ENCODE data around the gene IFNE.

Gene IFNE

DNA sequence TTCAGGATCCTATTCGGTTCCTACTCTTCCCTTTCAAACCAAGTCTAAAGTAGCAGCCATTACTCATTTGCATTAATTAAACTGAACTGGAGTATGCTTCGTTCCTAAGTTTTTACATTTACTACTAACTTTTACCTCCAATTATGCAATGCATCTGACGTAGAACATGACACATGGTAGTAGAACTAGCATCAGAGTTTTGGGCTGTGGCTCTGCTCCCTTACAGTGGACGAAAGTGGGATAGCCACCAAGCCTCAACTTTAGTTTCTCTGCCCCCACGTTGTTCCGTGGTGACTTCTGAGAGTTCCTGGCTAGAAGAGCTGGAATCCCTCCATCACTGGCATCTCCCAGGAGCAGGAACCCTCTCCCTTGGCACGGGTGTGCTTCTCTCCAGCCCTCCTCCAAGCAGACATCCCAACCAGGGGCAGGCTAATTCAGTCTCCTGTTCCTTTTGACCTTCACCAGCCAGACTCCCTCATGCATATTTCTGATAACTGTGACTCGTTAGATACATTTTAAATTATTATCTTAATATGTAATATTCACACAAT lies 2.9 kb downstream of the IFNE start:
- no peak for TF ChIP-seq ELF4 (IDR thresholded peaks at IDR 0.05)
- TF ChIP-seq FOXA1 (IDR thresholded peaks at IDR 0.05): no peak
- no peak for TF ChIP-seq SUZ12 (IDR thresholded peaks at IDR 0.05)
- no peak for TF ChIP-seq SP1 (IDR thresholded peaks at IDR 0.05)
- TF ChIP-seq, protein P1, sequence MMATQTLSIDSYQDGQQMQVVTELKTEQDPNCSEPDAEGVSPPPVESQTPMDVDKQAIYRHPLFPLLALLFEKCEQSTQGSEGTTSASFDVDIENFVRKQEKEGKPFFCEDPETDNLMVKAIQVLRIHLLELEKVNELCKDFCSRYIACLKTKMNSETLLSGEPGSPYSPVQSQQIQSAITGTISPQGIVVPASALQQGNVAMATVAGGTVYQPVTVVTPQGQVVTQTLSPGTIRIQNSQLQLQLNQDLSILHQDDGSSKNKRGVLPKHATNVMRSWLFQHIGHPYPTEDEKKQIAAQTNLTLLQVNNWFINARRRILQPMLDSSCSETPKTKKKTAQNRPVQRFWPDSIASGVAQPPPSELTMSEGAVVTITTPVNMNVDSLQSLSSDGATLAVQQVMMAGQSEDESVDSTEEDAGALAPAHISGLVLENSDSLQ (IDR thresholded peaks at IDR 0.05): no peak
- no peak for TF ChIP-seq BHLHE40 (IDR thresholded peaks at IDR 0.05; ENCODE audit: borderline replicate concordance)

DNA sequence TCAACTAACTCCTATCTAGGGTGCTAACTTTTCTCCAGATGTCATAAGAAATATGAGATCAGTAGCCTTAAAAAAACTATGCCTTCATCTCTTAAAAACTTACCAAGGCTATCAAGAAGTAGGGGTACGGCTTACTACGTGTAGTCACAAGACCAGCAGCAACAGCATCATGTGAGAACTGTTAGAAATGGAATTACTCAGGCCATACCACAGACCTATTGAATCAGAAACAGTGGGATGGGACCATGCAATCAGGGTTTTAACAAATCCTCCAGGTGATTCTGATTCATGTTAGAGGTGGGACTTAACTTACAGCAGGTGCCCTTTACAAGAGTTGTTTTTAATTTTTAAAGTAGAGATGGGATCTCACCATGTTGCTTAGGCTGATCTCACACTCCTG lies 4.6 kb downstream of the IFNE start:
- CTCF ChIA-PET: no interaction called here
- no peak for TF ChIP-seq ELF4 (IDR thresholded peaks at IDR 0.05)
- no peak for TF ChIP-seq ZNF384 (IDR thresholded peaks at IDR 0.05)
- TF ChIP-seq FOXA1 (IDR thresholded peaks at IDR 0.05): no peak
- no peak for TF ChIP-seq BHLHE40 (IDR thresholded peaks at IDR 0.05; ENCODE audit: borderline replicate concordance)
- TF ChIP-seq TARDBP (IDR thresholded peaks at IDR 0.05): no peak
- TF ChIP-seq L3MBTL2 (conservative IDR thresholded peaks at IDR 0.05): no peak
- TF ChIP-seq LEF1 (IDR thresholded peaks at IDR 0.05; ENCODE audit: borderline replicate concordance): no peak
- TF ChIP-seq SUZ12 (IDR thresholded peaks at IDR 0.05): no peak
- TF ChIP-seq CTBP1 (IDR thresholded peaks at IDR 0.05; ENCODE audit: borderline replicate concordance): no peak
- TF ChIP-seq FOXK2 (IDR thresholded peaks at IDR 0.05): no peak
- no peak for TF ChIP-seq SP1 (IDR thresholded peaks at IDR 0.05)
- TF ChIP-seq ARNT (IDR thresholded peaks at IDR 0.05): no peak
- no peak for TF ChIP-seq NFRKB (IDR thresholded peaks at IDR 0.05)
- no peak for TF ChIP-seq HDGF (IDR thresholded peaks at IDR 0.05; ENCODE audit: borderline replicate concordance)
- TF ChIP-seq, protein P1 (IDR thresholded peaks at IDR 0.05): no peak
- TF ChIP-seq FOXM1 (IDR thresholded peaks at IDR 0.05; ENCODE audit: borderline replicate concordance): no peak
- POLR2A ChIA-PET: no interaction called here
- DNase-seq (ENCODE audit: extremely low spot score): no peak

More for the DNA sequence above, 2.9 kb downstream of the IFNE start:
- CTCF ChIA-PET: no interaction called here
- DNase-seq (ENCODE audit: extremely low spot score): no peak
- POLR2A ChIA-PET: no interaction called here

DNA sequence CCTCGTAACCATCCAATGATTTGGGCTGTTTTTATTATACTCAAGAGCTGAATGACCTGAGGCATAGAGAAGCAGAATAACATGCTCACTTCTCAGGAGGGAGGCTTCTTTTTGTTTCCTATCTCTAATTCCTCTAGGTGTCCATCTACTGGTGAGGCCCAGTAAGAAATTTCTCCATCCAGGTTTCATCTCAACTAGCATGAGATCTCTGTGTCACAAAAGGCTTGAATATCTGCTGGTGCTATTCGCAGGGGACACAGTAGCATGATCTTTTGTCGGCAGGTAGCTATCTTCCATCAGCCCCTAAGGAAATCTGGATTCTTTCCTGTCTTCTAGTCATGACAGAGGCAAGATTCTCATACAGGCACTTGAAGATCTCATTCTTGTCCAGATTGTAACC lies 8.9 kb downstream of the IFNE start:
- TF ChIP-seq ELF4 (IDR thresholded peaks at IDR 0.05) (no peak), FOXA1 (IDR thresholded peaks at IDR 0.05) (no peak), SP1 (IDR thresholded peaks at IDR 0.05) (no peak), ARNT (IDR thresholded peaks at IDR 0.05) (no peak), BHLHE40 (IDR thresholded peaks at IDR 0.05; ENCODE audit: borderline replicate concordance) (no peak), CTBP1 (IDR thresholded peaks at IDR 0.05; ENCODE audit: borderline replicate concordance) (no peak), HDGF (IDR thresholded peaks at IDR 0.05; ENCODE audit: borderline replicate concordance) (no peak), FOXK2 (IDR thresholded peaks at IDR 0.05) (no peak), TARDBP (IDR thresholded peaks at IDR 0.05) (no peak), ZNF384 (IDR thresholded peaks at IDR 0.05) (no peak), NFRKB (IDR thresholded peaks at IDR 0.05) (no peak), FOXM1 (IDR thresholded peaks at IDR 0.05; ENCODE audit: borderline replicate concordance) (no peak), L3MBTL2 (conservative IDR thresholded peaks at IDR 0.05) (no peak), LEF1 (IDR thresholded peaks at IDR 0.05; ENCODE audit: borderline replicate concordance) (no peak), SUZ12 (IDR thresholded peaks at IDR 0.05) (no peak)
- TF ChIP-seq, protein P1 (IDR thresholded peaks at IDR 0.05): no peak
- DNase-seq (ENCODE audit: extremely low spot score): no peak
- ChIA-PET POLR2A (no interaction called here), CTCF (no interaction called here)

DNA sequence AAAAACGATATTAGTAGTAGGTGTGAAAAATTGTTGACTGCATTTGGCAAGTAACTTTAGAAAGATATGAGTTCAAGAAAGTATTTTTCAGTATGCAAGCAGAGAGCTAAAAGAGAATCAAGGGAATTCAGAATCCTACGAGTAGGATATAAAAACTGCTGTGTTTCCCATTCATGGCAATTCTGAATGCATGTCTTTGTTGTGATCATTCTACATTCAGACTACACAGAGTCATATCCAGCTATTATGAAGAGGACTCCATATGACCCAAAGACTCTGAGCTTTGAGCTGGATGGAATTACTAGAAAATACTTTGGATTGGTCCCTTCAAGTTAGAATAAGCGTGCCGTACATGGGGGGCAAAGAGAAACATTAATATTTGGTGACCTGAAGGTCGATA lies 12.0 kb downstream of the IFNE start:
- no peak for TF ChIP-seq SUZ12 (IDR thresholded peaks at IDR 0.05)
- TF ChIP-seq FOXA1 (IDR thresholded peaks at IDR 0.05): no peak
- no peak for TF ChIP-seq CTBP1 (IDR thresholded peaks at IDR 0.05; ENCODE audit: borderline replicate concordance)
- TF ChIP-seq ELF4 (IDR thresholded peaks at IDR 0.05): no peak
- no peak for TF ChIP-seq FOXK2 (IDR thresholded peaks at IDR 0.05)
- no peak for TF ChIP-seq L3MBTL2 (conservative IDR thresholded peaks at IDR 0.05)
- TF ChIP-seq SP1 (IDR thresholded peaks at IDR 0.05): no peak
- no peak for TF ChIP-seq BHLHE40 (IDR thresholded peaks at IDR 0.05; ENCODE audit: borderline replicate concordance)
- TF ChIP-seq NFRKB (IDR thresholded peaks at IDR 0.05): no peak
- TF ChIP-seq HDGF (IDR thresholded peaks at IDR 0.05; ENCODE audit: borderline replicate concordance): no peak
- no peak for TF ChIP-seq LEF1 (IDR thresholded peaks at IDR 0.05; ENCODE audit: borderline replicate concordance)
- no peak for TF ChIP-seq ARNT (IDR thresholded peaks at IDR 0.05)
- CTCF ChIA-PET: no interaction called here
- no peak for DNase-seq (ENCODE audit: extremely low spot score)
- POLR2A ChIA-PET: no interaction called here

DNA sequence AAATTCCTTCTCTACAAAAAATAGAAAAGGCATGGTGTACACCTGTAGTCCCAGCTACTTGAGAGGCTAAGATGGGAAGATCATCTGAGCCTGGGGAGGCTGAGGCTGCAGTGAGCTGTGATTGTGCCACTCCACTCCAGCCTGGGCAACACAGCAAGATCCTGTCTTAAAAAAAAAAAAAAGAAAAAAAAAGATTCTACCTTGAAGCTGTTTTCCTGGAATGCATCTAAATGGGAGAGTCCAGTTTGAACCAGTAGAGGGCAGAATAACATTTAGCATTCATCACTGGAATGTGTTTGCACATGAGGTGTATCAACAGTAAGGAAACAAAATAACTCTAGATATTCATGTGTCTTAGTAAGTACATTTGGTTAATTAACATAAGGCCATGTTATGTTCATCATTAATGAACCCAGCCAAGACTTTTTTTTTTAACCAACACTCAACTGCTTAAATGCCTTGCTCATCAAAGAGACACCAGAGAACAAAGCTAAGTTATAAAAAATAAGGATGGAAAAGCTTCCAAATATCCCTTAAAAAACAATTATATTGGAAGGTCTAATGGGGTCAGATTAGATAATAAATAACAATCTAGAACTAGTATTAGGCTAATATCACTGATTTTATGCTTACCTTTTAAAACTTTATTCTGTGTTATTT lies 16.1 kb downstream of the IFNE start:
- TF ChIP-seq ZNF384 (IDR thresholded peaks at IDR 0.05) (peak; percentile 98), L3MBTL2 (conservative IDR thresholded peaks at IDR 0.05) (no peak)
- peak; percentile 67 for DNase-seq (ENCODE audit: extremely low spot score)
- POLR2A ChIA-PET: no interaction called here
- CTCF ChIA-PET: interaction anchor here (0.6 to 1.3 kb wide), 5 partner anchors 213 to 1438 kb away, joined by 3 to 4 read pairs (median 4); no protein-coding TSS in a partner anchor

DNA sequence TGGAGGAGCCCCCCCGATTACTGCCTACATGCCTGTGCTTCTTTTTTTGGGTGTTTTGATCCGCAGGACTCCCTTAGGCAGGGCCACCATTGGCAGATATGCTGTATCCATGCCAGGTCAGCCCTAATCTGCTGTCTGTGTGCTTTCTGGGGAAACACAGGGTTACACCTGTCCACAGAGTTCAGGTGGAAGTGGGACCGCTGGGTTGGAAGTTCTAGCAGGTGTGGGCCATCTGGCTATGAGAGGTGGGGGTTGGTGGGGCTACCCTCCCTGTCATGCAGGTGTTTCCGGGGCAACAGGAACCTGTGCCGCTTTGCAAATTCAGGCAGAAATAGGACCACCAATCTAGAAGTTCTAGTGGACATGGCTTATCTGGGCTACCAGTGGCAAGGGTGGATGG lies 17.0 kb downstream of the IFNE start:
- no peak for DNase-seq (ENCODE audit: extremely low spot score)
- ChIA-PET POLR2A (no interaction called here), CTCF (interaction anchor here (0.6 kb wide), 1 partner anchor 486 kb away, joined by 4 read pairs; no protein-coding TSS in a partner anchor)
- TF ChIP-seq TARDBP (IDR thresholded peaks at IDR 0.05): no peak
- no peak for TF ChIP-seq NFRKB (IDR thresholded peaks at IDR 0.05)
- no peak for TF ChIP-seq ARNT (IDR thresholded peaks at IDR 0.05)
- TF ChIP-seq FOXK2 (IDR thresholded peaks at IDR 0.05): no peak
- TF ChIP-seq, protein P1 (IDR thresholded peaks at IDR 0.05): no peak
- no peak for TF ChIP-seq L3MBTL2 (conservative IDR thresholded peaks at IDR 0.05)
- TF ChIP-seq BHLHE40 (IDR thresholded peaks at IDR 0.05; ENCODE audit: borderline replicate concordance): no peak
- no peak for TF ChIP-seq ELF4 (IDR thresholded peaks at IDR 0.05)
- TF ChIP-seq LEF1 (IDR thresholded peaks at IDR 0.05; ENCODE audit: borderline replicate concordance): no peak
- no peak for TF ChIP-seq HDGF (IDR thresholded peaks at IDR 0.05; ENCODE audit: borderline replicate concordance)
- TF ChIP-seq FOXA1 (IDR thresholded peaks at IDR 0.05): no peak
- no peak for TF ChIP-seq FOXM1 (IDR thresholded peaks at IDR 0.05; ENCODE audit: borderline replicate concordance)
- no peak for TF ChIP-seq SUZ12 (IDR thresholded peaks at IDR 0.05)
- no peak for TF ChIP-seq CTBP1 (IDR thresholded peaks at IDR 0.05; ENCODE audit: borderline replicate concordance)
- no peak for TF ChIP-seq SP1 (IDR thresholded peaks at IDR 0.05)
- TF ChIP-seq ZNF384 (IDR thresholded peaks at IDR 0.05): no peak
